ENCODE results near the gene RAI14. TPM values are rescaled to one million over a fixed set of nuclear protein-coding genes. Genes with fewer than 3 reads are reported as not detected.

Gene RAI14
- polyA plus RNA-seq, 4 donors: 4.2 to 16.8 (median 7.6) TPM

GRCh38 chr5:34675857-34676256 lies 19.7 kb downstream of the RAI14 start:
- FAIRE-seq (no peak), DNase-seq (no peak)
- H3K27ac ChIP-seq (ENCODE audit: low read depth in 1 of 3, low read length in 2 of 3): no peak overlapping the region
- H3K9me3 ChIP-seq (ENCODE audit: control insufficient read depth in 2 of 2, insufficient read depth in 1 of 2, low read depth in 1 of 2, low read length in 1 of 2): no peaks in the 10 kb centered on the region
- no peaks in the 10 kb centered on the region for H3K27me3 ChIP-seq (ENCODE audit: control insufficient read depth in 3 of 3, insufficient read depth in 3 of 3, low read length in 3 of 3)
- WGBS, 3 donors: 89 to 95% (median 94%) methylated on average over 3 of the region's 3 CpGs
- no peaks in the 10 kb centered on the region for H3K36me3 ChIP-seq (ENCODE audit: control insufficient read depth in 3 of 3, insufficient read depth in 2 of 3, low read depth in 1 of 3, low read length in 3 of 3)
- H3K4me1 ChIP-seq (ENCODE audit: control insufficient read depth in 3 of 3, insufficient read depth in 2 of 3, low read depth in 1 of 3, low read length in 2 of 3): peaks cover 4 to 11% (median 7%) of the 10 kb centered on the region in 3 donors
- no peak overlapping the region for H3K4me3 ChIP-seq (ENCODE audit: low read depth in 1 of 3, low read length in 3 of 3)

GRCh38 chr5:34676416-34676815 lies 20.3 kb downstream of the RAI14 start:
- Histone ChIP-seq H3K36me3 (ENCODE audit: control insufficient read depth in 3 of 3, insufficient read depth in 2 of 3, low read depth in 1 of 3, low read length in 3 of 3) (no peaks in the 10 kb centered on the region), H3K4me1 (ENCODE audit: control insufficient read depth in 3 of 3, insufficient read depth in 2 of 3, low read depth in 1 of 3, low read length in 2 of 3) (peaks cover 0 to 11% (median 7%) of the 10 kb centered on the region in 3 donors), H3K27ac (ENCODE audit: low read depth in 1 of 3, low read length in 2 of 3) (no peak overlapping the region), H3K4me3 (ENCODE audit: low read depth in 1 of 3, low read length in 3 of 3) (no peak overlapping the region), H3K27me3 (ENCODE audit: control insufficient read depth in 3 of 3, insufficient read depth in 3 of 3, low read length in 3 of 3) (no peaks in the 10 kb centered on the region), H3K9me3 (ENCODE audit: control insufficient read depth in 2 of 2, insufficient read depth in 1 of 2, low read depth in 1 of 2, low read length in 1 of 2) (no peaks in the 10 kb centered on the region)
- WGBS, 3 donors: 77 to 83% (median 83%) methylated on average over 4 of the region's 4 CpGs
- DNase-seq: no peak
- no peak for FAIRE-seq

GRCh38 chr5:34677428-34677827 lies 21.3 kb downstream of the RAI14 start:
- 90 to 91% (median 91%) methylated on average over 3 of the region's 3 CpGs for WGBS, 3 donors
- Histone ChIP-seq H3K27ac (ENCODE audit: low read depth in 1 of 3, low read length in 2 of 3) (no peak overlapping the region), H3K4me1 (ENCODE audit: control insufficient read depth in 3 of 3, insufficient read depth in 2 of 3, low read depth in 1 of 3, low read length in 2 of 3) (peaks cover 0 to 11% (median 7%) of the 10 kb centered on the region in 3 donors), H3K36me3 (ENCODE audit: control insufficient read depth in 3 of 3, insufficient read depth in 2 of 3, low read depth in 1 of 3, low read length in 3 of 3) (no peaks in the 10 kb centered on the region), H3K9me3 (ENCODE audit: control insufficient read depth in 2 of 2, insufficient read depth in 1 of 2, low read depth in 1 of 2, low read length in 1 of 2) (no peaks in the 10 kb centered on the region), H3K4me3 (ENCODE audit: low read depth in 1 of 3, low read length in 3 of 3) (no peak overlapping the region), H3K27me3 (ENCODE audit: control insufficient read depth in 3 of 3, insufficient read depth in 3 of 3, low read length in 3 of 3) (no peaks in the 10 kb centered on the region)
- DNase-seq: no peak
- no peak for FAIRE-seq

GRCh38 chr5:34680896-34681295 lies 24.8 kb downstream of the RAI14 start:
- no peaks in the 10 kb centered on the region for H3K36me3 ChIP-seq (ENCODE audit: control insufficient read depth in 3 of 3, insufficient read depth in 2 of 3, low read depth in 1 of 3, low read length in 3 of 3)
- no peak overlapping the region for H3K4me3 ChIP-seq (ENCODE audit: low read depth in 1 of 3, low read length in 3 of 3)
- H3K27me3 ChIP-seq (ENCODE audit: control insufficient read depth in 3 of 3, insufficient read depth in 3 of 3, low read length in 3 of 3): no peaks in the 10 kb centered on the region
- H3K4me1 ChIP-seq (ENCODE audit: control insufficient read depth in 3 of 3, insufficient read depth in 2 of 3, low read depth in 1 of 3, low read length in 2 of 3): peaks cover 0 to 12% (median 11%) of the 10 kb centered on the region in 3 donors
- no peak for FAIRE-seq
- H3K9me3 ChIP-seq (ENCODE audit: control insufficient read depth in 2 of 2, insufficient read depth in 1 of 2, low read depth in 1 of 2, low read length in 1 of 2): no peaks in the 10 kb centered on the region
- WGBS, 3 donors: 56 to 70% (median 64%) methylated on average over 2 of the region's 2 CpGs
- H3K27ac ChIP-seq (ENCODE audit: low read depth in 1 of 3, low read length in 2 of 3): no peak overlapping the region
- no peak for DNase-seq

GRCh38 chr5:34682926-34683623 lies 26.9 kb downstream of the RAI14 start:
- Histone ChIP-seq H3K4me3 (ENCODE audit: low read depth in 1 of 3, low read length in 3 of 3) (no peak overlapping the region), H3K4me1 (ENCODE audit: control insufficient read depth in 3 of 3, insufficient read depth in 2 of 3, low read depth in 1 of 3, low read length in 2 of 3) (peaks cover 0 to 23% (median 12%) of the 10 kb centered on the region in 3 donors), H3K36me3 (ENCODE audit: control insufficient read depth in 3 of 3, insufficient read depth in 2 of 3, low read depth in 1 of 3, low read length in 3 of 3) (no peaks in the 10 kb centered on the region), H3K27me3 (ENCODE audit: control insufficient read depth in 3 of 3, insufficient read depth in 3 of 3, low read length in 3 of 3) (no peaks in the 10 kb centered on the region), H3K27ac (ENCODE audit: low read depth in 1 of 3, low read length in 2 of 3) (no peak overlapping the region), H3K9me3 (ENCODE audit: control insufficient read depth in 2 of 2, insufficient read depth in 1 of 2, low read depth in 1 of 2, low read length in 1 of 2) (no peaks in the 10 kb centered on the region)
- peak in 1 of 2 donors; percentile 51 for DNase-seq
- WGBS, 3 donors: 38 to 53% (median 46%) methylated on average over 8 of the region's 8 CpGs
- FAIRE-seq: no peak

- Histone ChIP-seq H3K27ac (ENCODE audit: low read depth in 1 of 3, low read length in 2 of 3) (no peak overlapping the region), H3K36me3 (ENCODE audit: control insufficient read depth in 3 of 3, insufficient read depth in 2 of 3, low read depth in 1 of 3, low read length in 3 of 3) (peaks cover 0 to 3% (median 0%) of the 10 kb centered on the region in 3 donors), H3K27me3 (ENCODE audit: control insufficient read depth in 3 of 3, insufficient read depth in 3 of 3, low read length in 3 of 3) (no peaks in the 10 kb centered on the region), H3K4me1 (ENCODE audit: control insufficient read depth in 3 of 3, insufficient read depth in 2 of 3, low read depth in 1 of 3, low read length in 2 of 3) (peaks cover 0 to 27% (median 11%) of the 10 kb centered on the region in 3 donors), H3K9me3 (ENCODE audit: control insufficient read depth in 2 of 2, insufficient read depth in 1 of 2, low read depth in 1 of 2, low read length in 1 of 2) (no peaks in the 10 kb centered on the region), H3K4me3 (ENCODE audit: low read depth in 1 of 3, low read length in 3 of 3) (no peak overlapping the region)
- FAIRE-seq (no peak), DNase-seq (peak in 1 of 2 donors; percentile 79)
- 39 to 56% (median 48%) methylated on average over 4 of the region's 4 CpGs for WGBS, 3 donors
Observed at GRCh38 chr5:34684281-34684979, 28.3 kb downstream of the RAI14 start.

GRCh38 chr5:34684980-34685352 lies 28.8 kb downstream of the RAI14 start:
- peaks cover 0 to 27% (median 7%) of the 10 kb centered on the region in 3 donors for H3K4me1 ChIP-seq (ENCODE audit: control insufficient read depth in 3 of 3, insufficient read depth in 2 of 3, low read depth in 1 of 3, low read length in 2 of 3)
- H3K4me3 ChIP-seq (ENCODE audit: low read depth in 1 of 3, low read length in 3 of 3): no peak overlapping the region
- peaks cover 0 to 3% (median 0%) of the 10 kb centered on the region in 3 donors for H3K36me3 ChIP-seq (ENCODE audit: control insufficient read depth in 3 of 3, insufficient read depth in 2 of 3, low read depth in 1 of 3, low read length in 3 of 3)
- no peak for FAIRE-seq
- no peaks in the 10 kb centered on the region for H3K27me3 ChIP-seq (ENCODE audit: control insufficient read depth in 3 of 3, insufficient read depth in 3 of 3, low read length in 3 of 3)
- 86 to 90% (median 87%) methylated on average over 4 of the region's 4 CpGs for WGBS, 3 donors
- no peak for DNase-seq
- no peak overlapping the region for H3K27ac ChIP-seq (ENCODE audit: low read depth in 1 of 3, low read length in 2 of 3)
- no peaks in the 10 kb centered on the region for H3K9me3 ChIP-seq (ENCODE audit: control insufficient read depth in 2 of 2, insufficient read depth in 1 of 2, low read depth in 1 of 2, low read length in 1 of 2)

- WGBS, 3 donors: 72 to 92% (median 84%) methylated on average over 1 of the region's 1 CpG
- Histone ChIP-seq H3K4me3 (ENCODE audit: low read depth in 1 of 3, low read length in 3 of 3) (no peak overlapping the region), H3K27ac (ENCODE audit: low read depth in 1 of 3, low read length in 2 of 3) (no peak overlapping the region), H3K36me3 (ENCODE audit: control insufficient read depth in 3 of 3, insufficient read depth in 2 of 3, low read depth in 1 of 3, low read length in 3 of 3) (peaks cover 0 to 5% (median 0%) of the 10 kb centered on the region in 3 donors), H3K4me1 (ENCODE audit: control insufficient read depth in 3 of 3, insufficient read depth in 2 of 3, low read depth in 1 of 3, low read length in 2 of 3) (peaks cover 0 to 27% (median 2%) of the 10 kb centered on the region in 3 donors), H3K9me3 (ENCODE audit: control insufficient read depth in 2 of 2, insufficient read depth in 1 of 2, low read depth in 1 of 2, low read length in 1 of 2) (no peaks in the 10 kb centered on the region), H3K27me3 (ENCODE audit: control insufficient read depth in 3 of 3, insufficient read depth in 3 of 3, low read length in 3 of 3) (no peaks in the 10 kb centered on the region)
- FAIRE-seq: no peak
- no peak for DNase-seq
Observed at GRCh38 chr5:34685485-34686165, 29.5 kb downstream of the RAI14 start.

Data from small intestine (tissue), 7 donors.